ENCODE results near the gene PDE3B. TPM values are rescaled to one million over a fixed set of nuclear protein-coding genes. Genes with fewer than 3 reads are reported as not detected.

Gene PDE3B
- total and polyA plus RNA-seq, 2 of the 8 experiments (the other 6 are each of a cell fraction or from before 2014, with no cell fraction given), result 2.7 to 10.9 TPM

DNA sequence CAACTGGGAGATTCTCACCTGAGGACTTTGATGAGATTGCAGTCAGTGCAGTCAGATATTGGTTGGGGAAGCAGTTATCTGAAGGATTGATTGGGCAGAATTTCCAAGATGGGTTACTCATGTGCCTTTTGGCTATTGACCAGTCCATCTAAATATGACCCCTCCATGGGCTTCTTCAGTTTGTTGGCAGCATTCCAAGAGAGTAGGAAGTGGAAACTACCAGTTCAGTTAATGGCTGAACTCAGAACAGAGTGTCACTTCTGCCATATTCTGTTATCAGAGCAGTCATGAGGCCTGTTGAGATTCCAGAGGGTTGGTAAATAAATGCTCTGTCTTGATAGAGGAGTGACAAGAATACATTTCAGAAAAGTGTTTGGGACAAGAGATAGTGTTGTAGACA is 177.4 kb downstream of the PDE3B start:
- Histone ChIP-seq H3K23me2 (ENCODE audit: low read depth, low read length) (no peaks in the 10 kb centered on the region), H2BK20ac (ENCODE audit: low read length) (no peak overlapping the region), H4K20me1 (replicated peaks in 1 of 2; ENCODE audit: control insufficient read depth in 1 of 2, insufficient read depth in 2 of 2, low read length in 2 of 2) (no peaks in the 10 kb centered on the region), H3K14ac (ENCODE audit: insufficient read length) (no peak overlapping the region), H3K79me2 (ENCODE audit: control insufficient read depth in 1 of 2, insufficient read depth in 2 of 2, low read length in 2 of 2) (no peaks in the 10 kb centered on the region), H3K23ac (ENCODE audit: insufficient read length) (no peak overlapping the region), H2BK12ac (ENCODE audit: low read depth, low read length) (no peak overlapping the region), H3K4me2 (ENCODE audit: insufficient read depth in 1 of 2, low read depth in 2 of 2, low read length in 2 of 2) (no peak overlapping the region), H2BK120ac (replicated peaks; ENCODE audit: low read depth, low read length) (no peak overlapping the region), H4K5ac (ENCODE audit: insufficient read length, low read depth, low read length) (no peak overlapping the region), H4K8ac (ENCODE audit: extremely low read depth, insufficient read depth, low read length) (no peak overlapping the region), H3K9ac (replicated peaks in 1 of 4; ENCODE audit: extremely low read depth in 1 of 4, low read depth in 3 of 4, low read length in 3 of 4) (no peak overlapping the region), H3K9me3 (ENCODE audit: insufficient read depth in 2 of 2, low read depth in 1 of 2, low read length in 1 of 2) (no peaks in the 10 kb centered on the region; a peak in 2 of 4 replicates), H2AFZ (ENCODE audit: low read length) (no peak overlapping the region), H3K79me1 (ENCODE audit: low read depth, low read length) (no peaks in the 10 kb centered on the region), H3K27ac (ENCODE audit: low read depth, low read length) (no peak overlapping the region), H3K36me3 (ENCODE audit: control insufficient read depth in 2 of 4, insufficient read depth in 4 of 4, low read length in 3 of 4) (no peaks in the 10 kb centered on the region), H3K18ac (ENCODE audit: extremely low read depth, low read length) (no peak overlapping the region), H4K91ac (replicated peaks; ENCODE audit: insufficient read length, low read length) (no peak overlapping the region), H2AK5ac (ENCODE audit: low read depth, low read length) (no peak overlapping the region), H2BK15ac (ENCODE audit: low read length) (no peak overlapping the region), H3K4ac (replicated peaks; ENCODE audit: insufficient read length, low read depth, low read length) (no peak overlapping the region), H3K27me3 (replicated peaks in 1 of 4; ENCODE audit: control insufficient read depth in 3 of 4, extremely low read depth in 1 of 4, insufficient read depth in 3 of 4, low read length in 3 of 4) (no peaks in the 10 kb centered on the region), H3K4me1 (replicated peaks in 1 of 4; ENCODE audit: control insufficient read depth in 3 of 4, insufficient read depth in 4 of 4, low read length in 3 of 4) (no peaks in the 10 kb centered on the region), H3K56ac (replicated peaks; ENCODE audit: insufficient read length, low read depth, low read length) (no peak overlapping the region), H3K4me3 (ENCODE audit: extremely low read depth in 1 of 4, insufficient read depth in 2 of 4, low read depth in 3 of 4, low read length in 4 of 4) (no peak overlapping the region), H2BK5ac (ENCODE audit: low read depth, low read length) (no peak overlapping the region)
- DNase-seq (ENCODE audit: low read depth in 1 of 2, low spot score in 2 of 2) (no peak), FAIRE-seq (no peak)
- no peak for TF ChIP-seq BCL11A (IDR thresholded peaks at IDR 0.05; ENCODE audit: low read depth in 2 of 2, low read length in 2 of 2)
- no peak for TF ChIP-seq CHD1 (IDR thresholded peaks at IDR 0.05; ENCODE audit: low read depth, low read length)
- TF ChIP-seq ZNF274 (IDR thresholded peaks at IDR 0.05; ENCODE audit: borderline replicate concordance, extremely low read depth, low read length), result no peak
- no peak for TF ChIP-seq RXRA (IDR thresholded peaks at IDR 0.05; ENCODE audit: insufficient read depth, low read depth, low read length)
- no peak for TF ChIP-seq KDM4A (IDR thresholded peaks at IDR 0.05; ENCODE audit: low read depth, low read length, severe bottlenecking)
- TF ChIP-seq TAF1 (IDR thresholded peaks at IDR 0.05; ENCODE audit: low read depth, low read length), result no peak
- no peak for TF ChIP-seq HDAC6 (IDR thresholded peaks at IDR 0.05; ENCODE audit: low read depth, low read length)
- TF ChIP-seq SIN3A (conservative IDR thresholded peaks at IDR 0.05 in 1 of 2, IDR thresholded peaks at IDR 0.05 in 1 of 2; ENCODE audit: low read depth in 1 of 2, low read length in 2 of 2), result no peak
- no peak for TF ChIP-seq SRF (IDR thresholded peaks at IDR 0.05; ENCODE audit: low read depth, low read length)
- no peak for TF ChIP-seq KDM1A (IDR thresholded peaks at IDR 0.05; ENCODE audit: borderline replicate concordance, low read length)
- TF ChIP-seq TCF12 (IDR thresholded peaks at IDR 0.05; ENCODE audit: low read depth, low read length), result no peak
- TF ChIP-seq FOSL1 (IDR thresholded peaks at IDR 0.05; ENCODE audit: insufficient read depth, low read depth, low read length), result no peak
- TF ChIP-seq BACH1 (IDR thresholded peaks at IDR 0.05; ENCODE audit: low read length), result no peak
- POLR2A ChIA-PET (ENCODE audit: partially characterized antibody), result no interaction called here
- CTCF ChIA-PET (ENCODE audit: partially characterized antibody), result interaction anchor here (0.6 kb wide), 1 partner anchor 680 kb away, joined by 3 read pairs; no protein-coding TSS in a partner anchor

Measured in H1 (cell line).